Loucy (cell line): ENCODE measurements around the gene RPS6KA1.

Experiments
- CTCF ChIP-seq: fragments of 200-600 bp; sonication (generic); conservative IDR thresholded peaks from 2 replicates; pipeline ENCODE4 v1.5.1; 2014; ENCODE audit warnings: mild to moderate bottlenecking, antibody characterized with exemption, low read length
- EZH2phosphoT487 ChIP-seq: fragments of 200-600 bp; IDR thresholded peaks from 2 replicates; pipeline ENCODE4 v1.6.1; 2018; ENCODE audit warnings: antibody characterized with exemption, mild to moderate bottlenecking, moderate library complexity, borderline replicate concordance

- TF ChIP-seq CTCF, result no peak
- TF ChIP-seq EZH2phosphoT487, result no peak
These were observed 231 bp upstream of the RPS6KA1 start for GRCh38 chr1:26529405-26529654.
